ENCODE data around the gene ASTN2.

DNA sequence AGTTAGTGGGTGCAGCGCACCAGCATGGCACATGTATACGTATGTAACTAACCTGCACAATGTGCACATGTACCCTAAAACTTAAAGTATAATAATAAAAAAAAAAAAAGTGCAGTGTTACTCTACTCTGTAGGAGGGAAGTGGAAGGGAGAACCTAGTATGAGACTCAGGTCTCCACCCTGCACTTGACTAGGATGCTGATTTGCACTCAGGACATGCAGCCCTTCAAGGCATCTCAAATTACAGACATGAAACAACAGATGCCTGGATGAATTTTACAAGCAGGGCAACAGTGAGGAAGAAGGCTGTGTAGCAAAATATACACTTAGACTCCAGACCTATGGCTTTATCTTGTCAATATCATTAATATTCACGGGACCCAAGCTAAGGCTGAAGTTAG is 711.2 kb downstream of the ASTN2 start:
- TF ChIP-seq, protein P1, sequence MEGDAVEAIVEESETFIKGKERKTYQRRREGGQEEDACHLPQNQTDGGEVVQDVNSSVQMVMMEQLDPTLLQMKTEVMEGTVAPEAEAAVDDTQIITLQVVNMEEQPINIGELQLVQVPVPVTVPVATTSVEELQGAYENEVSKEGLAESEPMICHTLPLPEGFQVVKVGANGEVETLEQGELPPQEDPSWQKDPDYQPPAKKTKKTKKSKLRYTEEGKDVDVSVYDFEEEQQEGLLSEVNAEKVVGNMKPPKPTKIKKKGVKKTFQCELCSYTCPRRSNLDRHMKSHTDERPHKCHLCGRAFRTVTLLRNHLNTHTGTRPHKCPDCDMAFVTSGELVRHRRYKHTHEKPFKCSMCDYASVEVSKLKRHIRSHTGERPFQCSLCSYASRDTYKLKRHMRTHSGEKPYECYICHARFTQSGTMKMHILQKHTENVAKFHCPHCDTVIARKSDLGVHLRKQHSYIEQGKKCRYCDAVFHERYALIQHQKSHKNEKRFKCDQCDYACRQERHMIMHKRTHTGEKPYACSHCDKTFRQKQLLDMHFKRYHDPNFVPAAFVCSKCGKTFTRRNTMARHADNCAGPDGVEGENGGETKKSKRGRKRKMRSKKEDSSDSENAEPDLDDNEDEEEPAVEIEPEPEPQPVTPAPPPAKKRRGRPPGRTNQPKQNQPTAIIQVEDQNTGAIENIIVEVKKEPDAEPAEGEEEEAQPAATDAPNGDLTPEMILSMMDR (IDR thresholded peaks at IDR 0.05): no peak
- no peak for TF ChIP-seq POLR2A (IDR thresholded peaks at IDR 0.05)

Measured in testis (tissue), 2 donors.